Aortic smooth muscle cell (primary cell): Measurements from ENCODE around the gene IL26. TPM values are rescaled to one million over a fixed set of nuclear protein-coding genes. Genes with fewer than 3 reads are reported as not detected.

Source experiments
- total RNA-seq: library from RNA; depleted of rRNA; stranded (reverse); fragments of >200 nt; gene quantifications from 2 replicates; pipeline ENCODE4 v1.2.3, GENCODE V29; 2014

IL26 gene
- total RNA-seq: 0.13 TPM in 1 of 2 replicates, not detected in the other

GRCh38 chr12:68225576-68226476, at the start of gene IL26:
TSS of gene IL26 (minus strand) at chr12:68225810. CDS start at chr12:68225756, 54 bp downstream.

GRCh38 chr12:68253504-68253903, 27.9 kb upstream of the IL26 start, which contains the start of gene IL22:
TSS of gene IL22 (minus strand) at chr12:68253604. CDS start at chr12:68253448, 156 bp downstream.

GRCh38 chr12:68159681-68160304, 65.8 kb downstream of the IL26 start, which contains the start of gene IFNG:
TSS of gene IFNG (minus strand) at chr12:68159740. CDS start at chr12:68159615, 125 bp downstream.

Other genes with a start within 250 kb of the IL26 start
- gene IFNG-AS1, start 236.4 kb downstream of the IL26 start, total RNA-seq: 0.26 and 0.31 TPM in 2 replicates
- gene IFNG, start 66.1 kb downstream of the IL26 start, total RNA-seq: not detected in 2 replicates
- not detected in 2 replicates for gene IL22, start 27.8 kb upstream of the IL26 start, total RNA-seq
- gene MDM1, start 106.6 kb upstream of the IL26 start, total RNA-seq: 8.5 and 10.0 TPM in 2 replicates